Measurements from ENCODE around the gene SLC47A2.

DNA sequence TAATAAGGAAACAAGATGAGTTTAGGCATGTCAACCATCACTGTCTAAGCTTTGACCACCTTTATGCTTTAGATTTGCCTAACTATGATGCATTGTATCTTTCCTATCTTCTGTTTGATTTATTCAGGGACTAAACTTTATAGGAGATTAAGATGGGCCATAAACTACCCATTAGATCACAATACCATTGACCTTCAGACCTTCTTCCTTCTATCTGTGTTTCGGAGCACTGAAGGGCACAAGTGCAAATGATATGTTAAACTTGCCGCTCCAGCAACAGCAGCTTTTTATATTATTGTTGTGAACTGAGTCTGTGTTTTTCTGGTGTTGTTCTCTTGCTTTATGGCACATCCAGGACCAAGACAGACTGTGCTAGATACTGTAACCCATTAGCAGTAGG, 84.5 kb downstream of the SLC47A2 start:
- TF ChIP-seq, protein P1, sequence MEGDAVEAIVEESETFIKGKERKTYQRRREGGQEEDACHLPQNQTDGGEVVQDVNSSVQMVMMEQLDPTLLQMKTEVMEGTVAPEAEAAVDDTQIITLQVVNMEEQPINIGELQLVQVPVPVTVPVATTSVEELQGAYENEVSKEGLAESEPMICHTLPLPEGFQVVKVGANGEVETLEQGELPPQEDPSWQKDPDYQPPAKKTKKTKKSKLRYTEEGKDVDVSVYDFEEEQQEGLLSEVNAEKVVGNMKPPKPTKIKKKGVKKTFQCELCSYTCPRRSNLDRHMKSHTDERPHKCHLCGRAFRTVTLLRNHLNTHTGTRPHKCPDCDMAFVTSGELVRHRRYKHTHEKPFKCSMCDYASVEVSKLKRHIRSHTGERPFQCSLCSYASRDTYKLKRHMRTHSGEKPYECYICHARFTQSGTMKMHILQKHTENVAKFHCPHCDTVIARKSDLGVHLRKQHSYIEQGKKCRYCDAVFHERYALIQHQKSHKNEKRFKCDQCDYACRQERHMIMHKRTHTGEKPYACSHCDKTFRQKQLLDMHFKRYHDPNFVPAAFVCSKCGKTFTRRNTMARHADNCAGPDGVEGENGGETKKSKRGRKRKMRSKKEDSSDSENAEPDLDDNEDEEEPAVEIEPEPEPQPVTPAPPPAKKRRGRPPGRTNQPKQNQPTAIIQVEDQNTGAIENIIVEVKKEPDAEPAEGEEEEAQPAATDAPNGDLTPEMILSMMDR (conservative IDR thresholded peaks at IDR 0.05 in 1 of 2, IDR thresholded peaks at IDR 0.05 in 1 of 2; ENCODE audit: low read depth in 1 of 2, low read length in 2 of 2) = no peak
- TF ChIP-seq EZH2 (IDR thresholded peaks at IDR 0.05; ENCODE audit: low read length, missing control alignments) = no peak
